NAMALWA (cell line): ENCODE results near the gene MN1.

Experiments
- DNase-seq: peaks from one replicate; pipeline ENCODE4 v3.0.0-alpha.2; 2015; ENCODE audit warnings: low spot score

Gene MN1

DNA sequence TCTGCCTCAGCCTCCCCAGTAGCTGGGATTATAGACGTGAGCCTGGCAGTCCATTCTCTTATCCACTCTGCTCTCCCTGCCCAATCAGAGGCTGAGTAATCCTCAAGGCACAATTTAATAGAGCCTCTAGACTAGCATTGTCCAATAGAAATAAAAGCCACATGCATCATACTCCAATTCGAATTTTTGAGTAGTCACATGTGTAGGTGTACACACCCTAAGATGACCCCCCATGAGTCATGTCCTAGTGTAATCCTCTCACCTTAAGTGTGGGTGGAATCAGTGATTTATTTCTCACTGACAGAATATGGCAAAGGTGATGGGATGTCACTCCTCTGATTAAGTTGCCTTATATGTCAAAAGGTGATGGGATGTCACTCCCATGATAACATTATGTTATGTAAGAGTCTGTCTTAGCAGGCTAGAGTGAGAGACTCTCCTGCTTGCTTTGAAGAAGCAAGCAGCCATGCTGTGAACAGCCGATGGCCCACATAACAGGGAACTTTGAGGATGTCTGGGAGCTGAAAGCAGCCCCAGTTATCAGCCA lies 61.3 kb downstream of the MN1 start:
- no peak for DNase-seq

DNA sequence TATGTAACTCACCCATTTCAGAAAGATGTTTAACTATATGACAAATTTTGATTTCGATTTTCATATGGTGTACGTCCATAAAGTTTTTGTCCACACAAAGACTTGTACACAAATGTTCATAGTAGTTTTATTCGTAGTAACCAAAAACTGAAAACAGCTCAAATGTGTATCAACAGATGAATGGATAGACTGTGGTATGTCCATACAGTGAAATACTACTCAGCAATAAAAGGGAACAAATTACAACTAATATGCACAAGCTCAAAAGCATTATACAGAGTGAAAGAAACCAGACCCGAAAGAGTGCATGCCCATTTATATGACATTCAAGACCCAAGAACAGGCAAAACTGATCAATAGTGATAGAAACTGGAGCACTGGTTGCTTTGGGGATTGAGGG lies 64.0 kb downstream of the MN1 start:
- DNase-seq: no peak

GRCh38 chr22:27734066-27734465 lies 67.5 kb downstream of the MN1 start:
- DNase-seq: no peak

- DNase-seq: no peak
Measured at GRCh38 chr22:27732841-27733240, 68.7 kb downstream of the MN1 start.

DNA sequence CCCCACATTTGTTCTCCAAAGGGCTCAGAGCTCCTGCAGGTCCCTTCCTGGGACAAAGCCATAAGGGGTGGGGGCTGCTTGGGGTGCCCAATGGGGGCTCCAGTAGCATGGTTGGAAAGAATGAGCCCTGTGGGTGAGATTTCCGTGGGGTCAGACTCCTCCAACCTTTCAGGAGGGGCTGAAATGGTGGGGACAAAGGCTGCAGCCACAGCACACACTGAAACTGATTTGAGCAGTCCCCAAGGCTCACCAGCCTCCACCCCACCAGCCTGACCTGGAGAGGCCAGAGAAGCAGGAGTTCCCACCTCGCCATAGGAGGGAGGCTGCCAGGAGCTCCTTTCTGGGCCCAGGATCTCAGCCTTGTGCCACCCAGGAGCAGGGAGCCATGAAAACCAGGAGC lies 69.2 kb downstream of the MN1 start:
- no peak for DNase-seq

DNA sequence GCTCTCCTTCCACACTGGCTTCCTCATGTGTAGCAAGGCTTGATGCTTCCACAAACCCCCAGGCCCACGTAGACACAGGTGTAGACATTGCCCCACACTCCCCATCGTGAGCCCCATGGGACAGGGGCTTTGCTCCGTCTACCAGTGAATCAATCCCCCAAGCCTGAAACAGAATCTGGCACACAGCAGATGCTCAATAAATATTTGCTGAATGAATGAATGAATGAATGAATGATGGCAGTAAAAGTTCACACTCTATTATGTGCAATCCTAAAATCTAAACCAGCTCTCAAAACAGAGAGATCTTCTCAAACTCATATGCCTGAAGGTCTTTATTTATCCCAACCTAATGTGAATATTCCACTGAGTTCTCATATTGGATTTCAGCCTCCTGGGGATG lies 69.9 kb downstream of the MN1 start:
- no peak for DNase-seq

DNA sequence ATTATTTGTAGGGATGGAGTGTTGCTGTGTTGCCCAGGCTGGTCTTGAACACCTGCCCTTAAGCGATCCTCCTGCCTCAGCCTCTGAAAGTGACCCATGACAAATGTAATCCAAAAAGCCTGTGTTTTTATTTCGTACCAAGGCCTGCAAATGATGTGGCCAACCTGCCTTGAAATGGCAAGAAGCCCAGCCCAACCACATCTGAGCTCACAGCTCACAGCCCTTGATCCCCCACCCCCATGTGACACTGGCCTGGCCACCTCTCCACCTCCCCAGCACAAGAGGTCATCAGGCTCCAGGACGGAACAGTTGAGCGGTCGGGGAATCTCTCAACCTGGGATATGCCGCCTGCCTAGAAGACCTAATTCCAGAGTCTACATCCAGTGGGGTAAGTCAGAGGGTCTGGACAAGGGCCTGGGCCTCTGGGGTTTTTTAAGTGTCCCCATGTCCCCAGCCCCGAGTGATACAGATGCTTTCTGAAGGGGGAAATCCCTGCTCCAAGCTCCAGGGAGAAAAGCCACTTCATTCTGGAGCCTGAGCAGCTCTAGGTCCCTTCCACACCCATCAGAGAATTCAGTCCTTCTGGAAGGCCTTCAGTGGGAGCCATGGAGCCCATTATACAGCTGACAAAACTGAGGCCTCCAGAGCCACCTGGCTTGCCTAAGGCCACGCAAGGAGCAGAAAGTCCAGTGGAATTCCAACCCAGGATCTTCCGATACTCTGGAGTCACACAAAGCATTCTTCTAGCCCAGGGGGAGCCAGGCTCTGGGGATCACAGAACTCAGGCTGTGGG lies 70.7 kb downstream of the MN1 start:
- no peak for DNase-seq

DNA sequence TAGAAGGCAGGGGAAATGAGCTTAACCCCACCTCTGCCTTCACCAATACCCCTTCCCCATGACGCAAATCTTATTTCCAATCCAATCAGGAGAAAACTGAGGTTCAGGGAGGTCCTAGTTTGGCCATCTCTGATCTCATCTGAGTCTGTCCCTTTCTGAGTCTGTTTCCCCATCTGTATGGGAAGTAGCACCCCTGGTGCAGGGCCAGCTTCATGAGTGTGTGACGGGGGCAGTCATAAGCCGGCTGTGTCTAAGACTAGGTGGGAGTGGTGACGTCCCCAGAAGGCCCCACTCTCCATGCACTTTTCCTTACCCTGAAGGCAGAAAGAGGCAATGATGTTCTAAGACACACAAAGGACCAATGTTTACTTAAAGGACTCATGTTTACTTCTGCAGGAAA lies 72.3 kb downstream of the MN1 start:
- DNase-seq: no peak

- no peak for DNase-seq
Measured at GRCh38 chr22:27727673-27728451, 73.7 kb downstream of the MN1 start.

GRCh38 chr22:27726686-27727449 lies 74.7 kb downstream of the MN1 start:
- peak; percentile 17 for DNase-seq

- DNase-seq: no peak
Measured at GRCh38 chr22:27726331-27726685, 75.2 kb downstream of the MN1 start.

- DNase-seq: no peak
Measured at GRCh38 chr22:27725661-27726060, 75.9 kb downstream of the MN1 start.

GRCh38 chr22:27724709-27725108 lies 76.8 kb downstream of the MN1 start:
- DNase-seq: no peak

DNA sequence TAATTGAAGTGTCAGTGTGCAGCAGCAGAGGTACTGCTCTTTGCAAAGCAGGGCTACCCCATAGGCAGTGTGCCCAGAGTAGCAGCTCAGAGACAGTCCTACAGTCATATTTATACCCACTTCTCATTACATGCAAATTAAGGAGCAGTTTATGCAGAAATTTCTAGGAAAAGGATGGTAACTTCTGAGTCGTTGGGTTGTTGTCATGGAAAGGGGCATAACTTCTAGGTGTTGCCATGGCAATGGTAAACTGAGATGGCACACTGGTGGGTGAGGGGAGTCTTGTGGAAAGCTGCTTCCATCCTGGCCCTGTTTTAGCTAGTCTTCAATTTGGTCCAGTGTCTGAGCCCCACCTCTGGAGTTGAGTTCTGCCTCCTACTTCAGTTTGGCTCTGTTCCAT lies 77.4 kb downstream of the MN1 start:
- no peak for DNase-seq

DNA sequence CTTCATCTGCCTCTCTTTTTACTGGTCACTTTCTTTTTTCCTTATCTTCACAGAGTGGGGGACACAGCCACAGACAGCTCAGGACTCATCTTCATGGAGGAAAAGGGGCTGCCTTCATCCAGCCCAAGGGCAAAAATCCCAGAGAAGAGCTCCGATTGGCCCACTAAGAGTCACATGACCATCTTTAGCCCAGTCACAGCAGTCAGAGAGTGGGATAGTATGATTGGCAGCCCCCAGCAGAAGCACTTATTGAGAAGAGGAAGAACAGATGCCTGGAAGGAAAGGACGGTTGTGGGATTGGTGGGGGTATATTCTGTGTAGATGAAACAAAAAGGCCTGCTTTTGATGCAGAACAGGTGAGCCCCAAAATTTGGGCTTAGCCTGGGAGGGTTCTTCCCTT lies 77.8 kb downstream of the MN1 start:
- no peak for DNase-seq

- no peak for DNase-seq
Measured at GRCh38 chr22:27723158-27723557, 78.4 kb downstream of the MN1 start.

DNA sequence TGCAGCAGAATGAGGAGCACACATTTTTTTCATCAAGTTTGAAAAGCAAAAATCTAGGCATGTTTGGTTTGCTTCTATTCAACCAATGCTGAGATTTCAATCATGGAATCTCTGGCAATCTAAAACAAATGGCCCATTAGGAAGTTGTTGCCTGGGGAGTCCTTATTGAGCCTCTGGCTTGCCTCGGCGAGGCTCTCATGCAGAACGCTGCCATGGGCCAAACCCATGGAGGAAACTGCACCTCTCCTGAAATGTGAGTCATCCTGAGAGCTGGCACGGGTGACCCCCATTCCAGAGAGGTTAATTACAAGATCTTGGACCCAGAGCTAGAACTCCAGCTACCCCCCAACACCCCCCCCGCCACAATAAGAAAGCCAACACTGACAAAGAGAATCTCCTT lies 80.7 kb downstream of the MN1 start:
- DNase-seq: no peak

- peak; percentile 6 for DNase-seq
Measured at GRCh38 chr22:27719535-27720227, 81.9 kb downstream of the MN1 start.

- no peak for DNase-seq
Measured at GRCh38 chr22:27719036-27719347, 82.6 kb downstream of the MN1 start.

DNA sequence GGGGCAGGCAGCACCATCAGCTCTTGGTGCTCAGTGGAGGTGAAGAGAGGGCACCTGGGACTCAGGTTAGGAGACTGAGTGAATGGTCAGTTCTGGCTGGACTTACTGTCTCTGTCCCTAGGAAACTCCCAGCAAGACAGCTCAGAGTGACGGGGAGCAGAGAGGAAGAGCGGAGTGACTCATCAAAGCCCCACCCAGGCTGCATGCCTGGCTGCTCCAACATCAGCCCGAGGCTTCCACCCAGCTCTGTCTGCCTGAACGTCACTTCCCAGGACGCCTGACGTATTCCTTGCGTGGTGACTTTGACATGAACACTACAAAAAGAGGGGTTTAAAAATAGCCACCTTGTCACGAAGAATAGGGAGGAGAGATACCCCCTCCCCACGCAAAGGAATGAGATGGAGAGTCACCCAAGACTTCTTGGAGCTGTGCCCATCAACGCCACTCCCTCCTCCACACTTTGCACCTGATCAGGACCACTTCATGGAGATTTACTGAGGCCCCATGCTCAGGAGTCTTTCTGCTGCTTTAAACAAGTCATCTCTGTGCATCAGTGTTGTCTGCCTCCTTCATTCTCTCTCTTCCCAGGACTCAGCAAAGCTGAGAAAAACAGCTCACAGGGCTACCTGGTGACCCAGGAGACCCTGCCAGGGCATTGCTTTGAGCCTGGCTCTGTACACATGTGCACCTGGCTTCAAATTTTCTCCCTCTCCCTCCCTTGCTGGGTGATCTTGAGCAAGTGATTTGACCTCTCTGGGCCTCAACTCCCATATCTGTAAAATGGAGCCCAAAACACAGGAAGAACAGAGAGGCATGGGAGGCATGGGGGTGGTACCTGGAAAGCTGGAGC lies 83.1 kb downstream of the MN1 start:
- no peak for DNase-seq

DNA sequence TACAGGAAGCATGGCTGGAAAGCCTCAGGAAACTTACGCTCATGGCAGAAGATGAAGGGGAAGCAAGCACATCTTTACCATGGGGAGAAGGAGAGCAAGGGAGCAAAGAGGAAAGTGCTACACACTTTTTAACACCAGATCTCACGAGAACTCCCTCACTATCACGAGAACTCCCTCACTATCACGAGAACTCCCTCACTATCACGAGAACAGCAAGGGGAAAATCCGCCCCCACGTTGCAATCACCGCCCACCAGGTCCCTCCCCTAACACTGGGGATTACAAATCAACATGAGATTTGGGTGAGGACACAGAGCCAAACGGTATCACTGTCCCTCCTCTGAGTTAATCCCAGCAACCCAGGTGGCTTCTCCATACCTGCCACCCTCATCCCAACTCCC lies 84.5 kb downstream of the MN1 start:
- DNase-seq: peak; percentile 33
